Measurements from ENCODE around the gene IFNB1. TPM values are rescaled to one million over a fixed set of nuclear protein-coding genes. Genes with fewer than 3 reads are reported as not detected.

Gene IFNB1
- total and polyA plus RNA-seq, 2 donors (not counting 1 experiment from before 2014, with no cell fraction given) = not detected

DNA sequence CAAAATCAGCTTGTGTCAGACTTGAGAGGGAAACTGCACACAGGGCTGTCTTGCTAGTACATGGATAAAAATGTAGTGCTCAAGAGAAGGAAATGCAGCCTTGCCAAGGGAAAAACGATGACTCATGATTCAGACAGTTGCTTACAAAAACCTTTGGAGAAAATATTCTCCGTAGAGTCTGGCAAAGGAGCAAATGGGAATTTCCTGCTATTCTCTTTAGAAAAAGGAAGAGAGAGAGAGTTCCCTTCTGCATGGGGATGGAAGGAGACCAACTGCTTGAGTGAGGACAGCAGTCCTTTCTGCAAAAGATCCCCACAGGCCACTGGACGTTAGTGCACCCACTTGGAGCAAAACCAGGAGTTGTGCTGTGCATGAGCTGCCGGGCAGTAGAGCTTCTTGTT lies 7.6 kb downstream of the IFNB1 start:
- Histone ChIP-seq H4K20me1 (ENCODE audit: control insufficient read depth, insufficient read depth, low read length, poor library complexity, severe bottlenecking) (no peaks in the 10 kb centered on the region), H3K27ac (ENCODE audit: low read length in 2 of 2) (no peak overlapping the region), H3K4me2 (replicated peaks; ENCODE audit: low read depth, low read length, poor library complexity, severe bottlenecking) (no peak overlapping the region), H3K9me3 (ENCODE audit: control extremely low read depth in 1 of 3, control insufficient read depth in 2 of 3, insufficient read depth in 1 of 3, low read length in 2 of 3) (no peaks in the 10 kb centered on the region), H3K4me3 (ENCODE audit: control extremely low read depth in 1 of 5, extremely low read depth in 1 of 5, insufficient read depth in 1 of 5, low read depth in 2 of 5, low read length in 4 of 5) (no peak overlapping the region), H3K36me3 (replicated peaks in 1 of 2; ENCODE audit: control extremely low read depth in 1 of 2, control insufficient read depth in 1 of 2, extremely low read depth in 1 of 2, insufficient read depth in 2 of 2, low read length in 1 of 2) (no peaks in the 10 kb centered on the region), H3K9ac (ENCODE audit: low read length) (no peak overlapping the region), H3K4me1 (ENCODE audit: control insufficient read depth in 2 of 2, insufficient read depth in 2 of 2, low read length in 2 of 2) (no peaks in the 10 kb centered on the region), H3K27me3 (replicated peaks in 1 of 4; ENCODE audit: control extremely low read depth in 1 of 4, control insufficient read depth in 3 of 4, insufficient read depth in 4 of 4, low read length in 3 of 4) (no peaks in the 10 kb centered on the region), H3K79me2 (ENCODE audit: control insufficient read depth, insufficient read depth, low read length) (no peaks in the 10 kb centered on the region), H2AFZ (ENCODE audit: insufficient read depth, low read depth, low read length, poor library complexity, severe bottlenecking) (no peak overlapping the region)
- ATAC-seq (ENCODE audit: low read depth) (no peak), DNase-seq (no peak)
- intact Hi-C loops (cut with micrococcal nuclease) = no loop called here
- Mint-ChIP-seq H3K4me1 (no peaks in the 10 kb centered on the region), H3K27ac (no peak overlapping the region), H3K27me3 (no peaks in the 10 kb centered on the region), H3K4me3 (no peak overlapping the region), H3K9me3 (ENCODE audit: insufficient read depth) (no peaks in the 10 kb centered on the region)
- CTCF ChIA-PET = interaction anchor here (0.6 kb wide), 1 partner anchor 1138 kb away, joined by 4 read pairs; no protein-coding TSS in a partner anchor
- WGBS (ENCODE audit: insufficient coverage) = 34% methylated on average over 3 of the region's 4 CpGs
- POLR2A ChIA-PET = no interaction called here
- TF ChIP-seq, protein P1, sequence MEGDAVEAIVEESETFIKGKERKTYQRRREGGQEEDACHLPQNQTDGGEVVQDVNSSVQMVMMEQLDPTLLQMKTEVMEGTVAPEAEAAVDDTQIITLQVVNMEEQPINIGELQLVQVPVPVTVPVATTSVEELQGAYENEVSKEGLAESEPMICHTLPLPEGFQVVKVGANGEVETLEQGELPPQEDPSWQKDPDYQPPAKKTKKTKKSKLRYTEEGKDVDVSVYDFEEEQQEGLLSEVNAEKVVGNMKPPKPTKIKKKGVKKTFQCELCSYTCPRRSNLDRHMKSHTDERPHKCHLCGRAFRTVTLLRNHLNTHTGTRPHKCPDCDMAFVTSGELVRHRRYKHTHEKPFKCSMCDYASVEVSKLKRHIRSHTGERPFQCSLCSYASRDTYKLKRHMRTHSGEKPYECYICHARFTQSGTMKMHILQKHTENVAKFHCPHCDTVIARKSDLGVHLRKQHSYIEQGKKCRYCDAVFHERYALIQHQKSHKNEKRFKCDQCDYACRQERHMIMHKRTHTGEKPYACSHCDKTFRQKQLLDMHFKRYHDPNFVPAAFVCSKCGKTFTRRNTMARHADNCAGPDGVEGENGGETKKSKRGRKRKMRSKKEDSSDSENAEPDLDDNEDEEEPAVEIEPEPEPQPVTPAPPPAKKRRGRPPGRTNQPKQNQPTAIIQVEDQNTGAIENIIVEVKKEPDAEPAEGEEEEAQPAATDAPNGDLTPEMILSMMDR (IDR thresholded peaks at IDR 0.05) = no peak
- TF ChIP-seq EZH2 (IDR thresholded peaks at IDR 0.05; ENCODE audit: borderline replicate concordance, insufficient read depth, low read depth, low read length, poor library complexity, severe bottlenecking) = no peak

DNA sequence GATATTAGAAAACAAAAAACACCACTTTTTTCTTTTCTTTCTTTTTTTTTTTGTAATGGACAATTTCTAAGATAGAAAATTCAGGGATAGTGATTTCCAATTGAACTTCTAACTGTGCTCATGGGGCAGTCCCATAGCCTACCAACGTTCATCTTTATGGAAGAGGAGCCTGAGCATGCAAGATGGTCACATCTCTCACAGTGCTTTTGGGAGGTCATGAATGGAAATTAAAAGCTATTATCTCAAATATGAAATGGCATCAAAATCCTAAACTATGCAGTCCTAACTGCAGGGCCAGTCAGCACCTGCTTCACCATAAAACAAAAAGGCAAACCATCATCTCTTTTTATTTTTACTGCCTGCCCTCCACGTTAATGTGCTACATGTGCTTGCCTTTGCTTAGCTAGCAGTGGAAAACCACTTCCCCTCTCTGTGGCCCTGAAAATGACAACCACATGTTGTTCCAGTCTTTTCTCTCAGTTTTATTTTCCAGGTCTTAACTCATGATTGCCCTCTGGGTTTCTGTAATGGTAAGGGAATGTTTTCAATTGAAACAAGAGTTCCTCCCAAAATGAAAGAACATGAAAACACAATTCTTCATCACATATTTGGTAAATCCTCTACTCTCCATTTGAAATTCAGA lies 16.7 kb downstream of the IFNB1 start:
- no peak for DNase-seq
- Mint-ChIP-seq H3K27ac (no peak overlapping the region), H3K4me1 (no peaks in the 10 kb centered on the region), H3K9me3 (ENCODE audit: insufficient read depth) (peaks cover 3% of the 10 kb centered on the region), H3K27me3 (no peaks in the 10 kb centered on the region), H3K4me3 (no peak overlapping the region)
- POLR2A ChIA-PET = no interaction called here
- no peaks in the 10 kb centered on the region for H3K27me3 ChIP-seq (replicated peaks in 1 of 4; ENCODE audit: control extremely low read depth in 1 of 4, control insufficient read depth in 3 of 4, insufficient read depth in 4 of 4, low read length in 3 of 4)
- no peak overlapping the region for H3K27ac ChIP-seq (ENCODE audit: low read length in 2 of 2)
- ATAC-seq (ENCODE audit: low read depth) = no peak
- H3K4me2 ChIP-seq (replicated peaks; ENCODE audit: low read depth, low read length, poor library complexity, severe bottlenecking) = no peak overlapping the region
- H3K4me1 ChIP-seq (ENCODE audit: control insufficient read depth in 2 of 2, insufficient read depth in 2 of 2, low read length in 2 of 2) = no peaks in the 10 kb centered on the region
- no peak overlapping the region for H3K4me3 ChIP-seq (ENCODE audit: control extremely low read depth in 1 of 5, extremely low read depth in 1 of 5, insufficient read depth in 1 of 5, low read depth in 2 of 5, low read length in 4 of 5)
- H3K9me3 ChIP-seq (ENCODE audit: control extremely low read depth in 1 of 3, control insufficient read depth in 2 of 3, insufficient read depth in 1 of 3, low read length in 2 of 3) = no peaks in the 10 kb centered on the region
- CTCF ChIA-PET = no interaction called here
- no peaks in the 10 kb centered on the region for H3K36me3 ChIP-seq (replicated peaks in 1 of 2; ENCODE audit: control extremely low read depth in 1 of 2, control insufficient read depth in 1 of 2, extremely low read depth in 1 of 2, insufficient read depth in 2 of 2, low read length in 1 of 2)
- WGBS (ENCODE audit: insufficient coverage) = 0% methylated on average over 1 of the region's 2 CpGs
- no peaks in the 10 kb centered on the region for H4K20me1 ChIP-seq (ENCODE audit: control insufficient read depth, insufficient read depth, low read length, poor library complexity, severe bottlenecking)
- H2AFZ ChIP-seq (ENCODE audit: insufficient read depth, low read depth, low read length, poor library complexity, severe bottlenecking) = no peak overlapping the region
- intact Hi-C loops (cut with micrococcal nuclease) = no loop called here
- H3K9ac ChIP-seq (ENCODE audit: low read length) = no peak overlapping the region
- no peaks in the 10 kb centered on the region for H3K79me2 ChIP-seq (ENCODE audit: control insufficient read depth, insufficient read depth, low read length)
- TF ChIP-seq, protein P1 (IDR thresholded peaks at IDR 0.05) = no peak
- no peak for TF ChIP-seq EZH2 (IDR thresholded peaks at IDR 0.05; ENCODE audit: borderline replicate concordance, insufficient read depth, low read depth, low read length, poor library complexity, severe bottlenecking)
